IPS-20b (cell line): ENCODE results near the gene EHBP1L1.

Experiments
- H3K27ac ChIP-seq: one replicate; pipeline ENCODE4 v1.5.1; 2013; ENCODE audit warnings: low read length
- H3K27me3 ChIP-seq: 2 replicates; pipeline ENCODE4 v1.6.1; 2013; ENCODE audit warnings: mild to moderate bottlenecking, low read length, inconsistent platforms; ENCODE audit not compliant: insufficient read depth
- H3K36me3 ChIP-seq: 2 replicates; pipeline ENCODE4 v1.6.1; 2013; ENCODE audit warnings: low read depth, mild to moderate bottlenecking, inconsistent platforms, low read length, moderate library complexity; ENCODE audit not compliant: insufficient read depth
- H3K4me1 ChIP-seq: 2 replicates; pipeline ENCODE4 v1.6.1; 2013; ENCODE audit warnings: mild to moderate bottlenecking, control low read depth, inconsistent platforms, low read length, moderate library complexity; ENCODE audit not compliant: insufficient read depth
- H3K4me3 ChIP-seq: 2 replicates; pipeline ENCODE4 v1.5.1; 2013; ENCODE audit warnings: mild to moderate bottlenecking, low read length, inconsistent platforms
- H3K9ac ChIP-seq: 2 replicates; pipeline ENCODE4 v1.6.1; 2013; ENCODE audit warnings: low read depth, mild to moderate bottlenecking, inconsistent platforms, low read length, moderate library complexity
- H3K9me3 ChIP-seq: 2 replicates; pipeline ENCODE4 v1.6.1; 2013; ENCODE audit warnings: mild to moderate bottlenecking, low read depth, low read length, inconsistent platforms; ENCODE audit not compliant: insufficient read depth

EHBP1L1 gene

DNA sequence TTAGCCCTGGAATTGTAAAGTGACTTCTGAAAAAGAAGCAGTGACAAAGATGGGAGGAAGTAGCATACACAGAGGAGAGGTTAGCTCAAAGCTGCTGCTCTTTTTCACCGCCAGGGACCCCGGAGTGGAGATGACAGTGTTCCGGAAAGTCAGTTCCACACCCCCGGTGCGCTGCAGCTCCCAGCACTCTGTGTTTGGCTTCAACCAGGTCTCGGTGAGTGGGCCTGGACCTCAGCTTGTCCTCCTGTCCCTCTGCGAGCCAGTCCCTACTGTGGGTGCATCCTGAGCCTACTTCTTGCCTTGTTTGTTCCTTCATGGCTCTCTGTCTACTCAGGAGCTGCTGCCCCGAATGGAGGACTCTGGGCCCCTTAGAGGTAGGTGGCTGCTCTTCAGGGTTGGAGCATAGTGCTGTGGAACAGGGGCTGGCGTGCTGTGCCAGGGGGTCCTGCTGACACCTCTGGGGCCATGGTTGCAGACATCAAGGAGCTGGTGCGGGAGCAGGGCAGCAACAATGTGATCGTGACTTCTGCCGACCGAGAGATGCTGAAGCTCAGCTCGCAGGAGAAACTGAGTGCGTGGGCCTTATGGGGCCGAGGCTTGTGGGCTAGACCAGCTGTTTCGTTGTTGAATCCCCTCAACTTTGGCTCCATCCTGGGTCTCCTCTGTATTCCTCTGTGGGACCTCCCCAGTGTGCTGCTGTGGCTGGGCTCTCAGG lies 41.4 kb downstream of the EHBP1L1 start:
- H3K9me3 ChIP-seq: no peaks in the 10 kb centered on the region
- peaks cover 5% of the 10 kb centered on the region; the same call in 1 of the 2 replicates for H3K4me1 ChIP-seq
- H3K9ac ChIP-seq: peak overlapping the region; percentile 77; the same call in 1 of the 2 replicates
- no peaks in the 10 kb centered on the region for H3K27me3 ChIP-seq
- no peak overlapping the region for H3K27ac ChIP-seq
- H3K4me3 ChIP-seq: peak overlapping the region; percentile 86; the same call in 1 of the 2 replicates
- H3K36me3 ChIP-seq: peaks cover 48% of the 10 kb centered on the region

DNA sequence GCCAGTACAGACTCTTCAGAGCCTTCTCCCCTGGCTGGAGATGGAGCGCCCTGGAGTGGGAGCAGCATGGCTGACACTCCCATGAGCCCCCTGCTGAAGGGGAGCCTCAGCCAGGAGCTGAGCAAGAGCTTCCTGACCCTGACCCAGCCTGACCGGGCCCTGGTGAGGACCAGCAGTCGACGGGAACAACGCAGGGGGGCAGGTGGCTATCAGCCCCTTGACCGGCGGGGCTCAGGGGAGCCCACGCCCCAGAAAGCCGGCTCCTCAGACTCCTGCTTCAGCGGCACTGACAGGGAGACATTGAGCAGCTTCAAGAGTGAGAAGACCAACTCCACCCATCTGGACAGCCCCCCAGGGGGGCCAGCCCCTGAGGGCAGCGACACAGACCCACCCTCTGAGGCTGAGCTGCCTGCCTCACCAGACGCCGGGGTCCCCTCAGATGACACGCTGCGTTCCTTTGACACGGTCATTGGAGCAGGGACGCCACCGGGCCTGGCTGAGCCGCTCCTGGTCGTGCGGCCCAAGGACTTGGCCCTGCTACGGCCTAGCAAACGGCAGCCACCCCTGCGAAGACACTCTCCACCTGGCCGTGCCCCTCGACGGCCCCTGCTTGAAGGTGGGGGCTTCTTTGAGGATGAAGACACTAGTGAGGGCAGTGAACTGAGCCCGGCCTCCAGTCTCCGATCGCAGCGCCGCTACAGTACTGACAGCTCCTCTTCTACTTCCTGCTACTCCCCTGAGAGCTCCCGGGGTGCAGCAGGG lies 42.3 kb downstream of the EHBP1L1 start:
- Histone ChIP-seq H3K27me3 (no peaks in the 10 kb centered on the region), H3K4me3 (no peak overlapping the region), H3K9me3 (no peaks in the 10 kb centered on the region), H3K27ac (no peak overlapping the region), H3K9ac (no peak overlapping the region), H3K36me3 (peaks cover 43% of the 10 kb centered on the region), H3K4me1 (peaks cover 5% of the 10 kb centered on the region; the same call in 1 of the 2 replicates)

- H3K9ac ChIP-seq: no peak overlapping the region
- H3K27ac ChIP-seq: no peak overlapping the region
- no peaks in the 10 kb centered on the region for H3K27me3 ChIP-seq
- H3K4me1 ChIP-seq: peaks cover 5% of the 10 kb centered on the region; the same call in 1 of the 2 replicates
- no peak overlapping the region for H3K4me3 ChIP-seq
- H3K36me3 ChIP-seq: peaks cover 48% of the 10 kb centered on the region
- H3K9me3 ChIP-seq: no peaks in the 10 kb centered on the region
Observed at GRCh38 chr11:65618763-65619162, 42.9 kb downstream of the EHBP1L1 start.

DNA sequence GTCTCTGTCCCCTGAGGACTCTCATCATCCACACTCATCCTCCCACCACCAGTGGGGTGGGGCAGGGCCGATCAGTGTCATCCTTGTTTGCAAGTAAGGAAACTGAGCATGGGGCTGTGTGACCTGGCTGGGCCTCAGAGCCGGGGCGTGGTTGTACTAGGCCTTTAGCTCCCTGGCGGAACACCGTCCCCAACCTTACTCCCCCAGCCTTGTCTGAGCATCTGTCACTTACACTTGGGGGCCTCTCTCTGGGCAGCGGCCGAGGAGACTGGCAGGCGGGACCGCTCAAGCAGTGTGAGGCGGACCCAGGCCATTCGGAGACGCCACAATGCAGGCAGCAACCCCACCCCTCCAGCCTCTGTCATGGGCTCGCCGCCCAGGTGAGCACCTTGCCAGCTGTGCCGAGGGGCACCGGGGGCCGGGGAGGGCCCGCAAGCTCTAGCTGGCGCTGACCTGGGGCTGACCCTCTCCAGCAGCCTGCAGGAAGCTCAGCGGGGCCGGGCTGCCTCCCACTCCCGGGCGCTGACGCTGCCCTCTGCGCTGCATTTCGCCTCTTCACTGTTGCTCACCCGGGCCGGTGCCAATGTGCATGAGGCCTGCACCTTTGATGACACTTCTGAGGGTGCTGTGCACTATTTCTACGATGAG lies 43.6 kb downstream of the EHBP1L1 start:
- H3K36me3 ChIP-seq: peaks cover 54% of the 10 kb centered on the region
- H3K9me3 ChIP-seq: no peaks in the 10 kb centered on the region
- no peak overlapping the region for H3K4me3 ChIP-seq
- no peak overlapping the region for H3K9ac ChIP-seq
- no peak overlapping the region for H3K27ac ChIP-seq
- peaks cover 5% of the 10 kb centered on the region; the same call in 1 of the 2 replicates for H3K4me1 ChIP-seq
- no peaks in the 10 kb centered on the region for H3K27me3 ChIP-seq

DNA sequence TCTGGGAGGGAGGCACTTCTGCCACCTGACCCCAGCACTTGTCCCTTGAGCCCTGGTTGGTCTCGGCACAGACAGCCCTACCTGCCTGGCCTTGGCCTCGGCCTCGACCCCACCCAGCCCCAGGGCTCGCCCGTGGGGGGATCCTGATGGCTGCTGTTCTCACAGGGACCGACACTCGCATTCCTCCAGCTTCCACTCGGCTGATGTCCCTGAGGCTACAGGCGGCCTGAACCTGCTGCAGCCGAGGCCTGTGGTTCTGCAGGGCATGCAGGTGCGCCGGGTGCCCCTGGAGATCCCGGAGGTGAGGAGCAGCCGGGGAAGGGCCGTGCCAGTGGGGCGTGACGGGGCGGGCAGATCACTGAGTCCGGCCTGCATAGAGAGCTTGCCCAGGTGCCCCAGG lies 44.8 kb downstream of the EHBP1L1 start:
- H3K9me3 ChIP-seq: no peaks in the 10 kb centered on the region
- H3K36me3 ChIP-seq: peaks cover 63% of the 10 kb centered on the region
- H3K4me3 ChIP-seq: no peak overlapping the region

DNA sequence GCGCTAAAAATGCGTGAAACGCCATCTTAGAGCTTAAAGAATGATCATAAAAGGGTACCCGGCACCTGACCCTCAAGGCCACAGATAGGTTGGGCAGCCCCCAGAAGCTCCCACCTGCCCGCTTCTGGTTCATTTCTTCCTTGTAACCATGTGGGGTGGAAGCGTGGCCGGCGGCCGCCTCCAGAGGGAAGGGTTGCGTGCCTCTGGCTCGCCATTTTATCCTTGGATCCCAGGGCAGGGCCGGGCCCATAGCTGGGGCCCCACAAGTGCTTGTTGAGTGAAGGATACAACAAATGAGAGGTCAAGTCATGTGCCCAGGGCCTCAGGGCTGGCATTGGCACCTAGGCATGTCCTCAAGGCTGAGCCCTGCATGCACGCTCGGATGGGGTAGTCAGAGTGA lies 45.6 kb downstream of the EHBP1L1 start:
- peaks cover 3% of the 10 kb centered on the region; the same call in 1 of the 2 replicates for H3K4me1 ChIP-seq
- no peak overlapping the region for H3K27ac ChIP-seq
- no peaks in the 10 kb centered on the region for H3K27me3 ChIP-seq
- no peak overlapping the region for H3K9ac ChIP-seq
- H3K9me3 ChIP-seq: no peaks in the 10 kb centered on the region
- no peak overlapping the region for H3K4me3 ChIP-seq
- peaks cover 71% of the 10 kb centered on the region for H3K36me3 ChIP-seq

More for the DNA sequence above, 44.8 kb downstream of the EHBP1L1 start:
- no peak overlapping the region for H3K9ac ChIP-seq
- H3K27ac ChIP-seq: no peak overlapping the region
- H3K27me3 ChIP-seq: no peaks in the 10 kb centered on the region
- peaks cover 5% of the 10 kb centered on the region; the same call in 1 of the 2 replicates for H3K4me1 ChIP-seq

DNA sequence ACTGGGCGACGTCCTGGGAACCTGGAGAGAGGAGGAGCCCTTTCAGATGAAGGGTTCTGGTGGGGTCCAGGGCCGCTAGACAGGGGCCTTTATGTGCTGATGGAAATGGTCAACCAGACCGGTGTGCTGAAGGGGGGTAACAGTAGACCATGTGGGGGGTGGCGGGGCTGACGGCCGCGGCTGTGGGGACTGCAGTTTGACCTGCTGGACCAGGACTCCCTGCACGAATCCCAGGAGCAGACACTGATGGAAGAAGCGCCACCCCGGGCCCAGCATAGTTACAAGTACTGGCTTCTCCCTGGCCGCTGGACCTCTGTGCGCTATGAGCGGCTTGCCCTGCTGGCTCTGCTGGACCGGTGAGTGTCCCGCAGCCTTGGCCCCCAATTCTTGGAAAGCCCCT lies 46.2 kb downstream of the EHBP1L1 start:
- H3K27ac ChIP-seq: no peak overlapping the region
- no peak overlapping the region for H3K9ac ChIP-seq
- no peaks in the 10 kb centered on the region for H3K4me1 ChIP-seq
- peaks cover 76% of the 10 kb centered on the region for H3K36me3 ChIP-seq
- no peaks in the 10 kb centered on the region for H3K9me3 ChIP-seq
- H3K27me3 ChIP-seq: no peaks in the 10 kb centered on the region
- H3K4me3 ChIP-seq: no peak overlapping the region

GRCh38 chr11:65623177-65623576 lies 47.3 kb downstream of the EHBP1L1 start:
- Histone ChIP-seq H3K9ac (no peak overlapping the region), H3K9me3 (no peaks in the 10 kb centered on the region), H3K27me3 (no peaks in the 10 kb centered on the region), H3K4me1 (no peaks in the 10 kb centered on the region), H3K27ac (no peak overlapping the region), H3K36me3 (peaks cover 76% of the 10 kb centered on the region), H3K4me3 (no peak overlapping the region)

- no peak overlapping the region for H3K9ac ChIP-seq
- H3K9me3 ChIP-seq: no peaks in the 10 kb centered on the region
- no peak overlapping the region for H3K4me3 ChIP-seq
- peaks cover 74% of the 10 kb centered on the region for H3K36me3 ChIP-seq
- H3K27ac ChIP-seq: no peak overlapping the region
- no peaks in the 10 kb centered on the region for H3K27me3 ChIP-seq
- H3K4me1 ChIP-seq: no peaks in the 10 kb centered on the region
Observed at GRCh38 chr11:65623852-65624616, 48.2 kb downstream of the EHBP1L1 start.

GRCh38 chr11:65624931-65625627 lies 49.2 kb downstream of the EHBP1L1 start:
- Histone ChIP-seq H3K9ac (no peak overlapping the region), H3K36me3 (peaks cover 76% of the 10 kb centered on the region)

More at GRCh38 chr11:65624931-65625627, 49.2 kb downstream of the EHBP1L1 start:
- H3K4me3 ChIP-seq: no peak overlapping the region
- no peak overlapping the region for H3K27ac ChIP-seq
- no peaks in the 10 kb centered on the region for H3K4me1 ChIP-seq
- H3K27me3 ChIP-seq: no peaks in the 10 kb centered on the region
- H3K9me3 ChIP-seq: no peaks in the 10 kb centered on the region
